Spleen (tissue), 11 donors: ENCODE measurements around the gene PKIB. TPM values are rescaled to one million over a fixed set of nuclear protein-coding genes. Genes with fewer than 3 reads are reported as not detected.
A peak's percentile ranks its signal among the peaks of the same experiment; 100 is the strongest.

ENCODE experiments used
- DNase-seq: peaks from one replicate; pipeline ENCODE4 v3.0.0-alpha.2; 2020
- H3K27ac ChIP-seq, 8 donors: fragments of 200-600 bp; sonication (generic) in 7 of 8; 1 replicate in 4 of 8; 2 replicates in 4 of 8; pipeline versions ENCODE4 v1.5.0 to v1.8.0; 2016 to 2021; ENCODE audit warnings: inconsistent platforms in 4 of 8, mild to moderate bottlenecking in 4 of 8, moderate library complexity in 1 of 8
- H3K27me3 ChIP-seq, 7 donors: fragments of 200-600 bp; sonication (generic) in 6 of 7; replicated peaks in 1 of 7; 1 replicate in 4 of 7; 2 replicates in 3 of 7; pipeline versions ENCODE4 v1.5.0 to v1.8.0; 2016 to 2021; ENCODE audit warnings: inconsistent platforms in 3 of 7, mild to moderate bottlenecking in 1 of 7
- H3K36me3 ChIP-seq, 6 donors: fragments of 200-600 bp; sonication (generic) in 5 of 6; 1 replicate in 4 of 6; 2 replicates in 2 of 6; pipeline versions ENCODE4 v1.5.0 to v1.8.0; 2016 to 2021; ENCODE audit warnings: inconsistent platforms in 2 of 6
- H3K4me1 ChIP-seq, 6 donors: fragments of 200-600 bp; sonication (generic) in 5 of 6; 1 replicate in 3 of 6; 2 replicates in 3 of 6; pipeline versions ENCODE4 v1.5.0 to v1.8.0; 2016 to 2021; ENCODE audit warnings: inconsistent platforms in 3 of 6
- H3K4me3 ChIP-seq, 8 donors: fragments of 200-600 bp; sonication (generic) in 7 of 8; 1 replicate in 4 of 8; 2 replicates in 4 of 8; pipeline versions ENCODE4 v1.5.0 to v1.8.0; 2016 to 2021; ENCODE audit warnings: inconsistent platforms in 4 of 8, mild to moderate bottlenecking in 4 of 8, moderate library complexity in 2 of 8
- H3K9me3 ChIP-seq, 8 donors: fragments of 200-600 bp; sonication (generic) in 7 of 8; 1 replicate in 4 of 8; 2 replicates in 4 of 8; pipeline versions ENCODE4 v1.5.0 to v1.8.0; 2016 to 2021; ENCODE audit warnings: inconsistent platforms in 4 of 8
- POLR2A ChIP-seq, 3 donors: fragments of 450-650 bp; IDR thresholded peaks; one replicate each; pipeline ENCODE4 v1.5.1; 2017; ENCODE audit warnings: antibody characterized with exemption in 3 of 3, mild to moderate bottlenecking in 1 of 3
- POLR2AphosphoS5 ChIP-seq, 3 donors: sonication (generic); formaldehyde crosslinking; IDR thresholded peaks; one replicate each; pipeline ENCODE4 v1.5.1; 2017; ENCODE audit warnings: antibody characterized with exemption in 3 of 3
- WGBS, 5 donors: extraction: QIAGEN DNeasy Blood & Tissue Kit in 3 of 5; methylation state at CpG; one replicate each; pipeline versions ENCODE4 v1.1.5 to v1.1.7; 2013 to 2018; 5-methylcytosine and 5-hydroxymethylcytosine counted together
- intact Hi-C: fragments of 100-400 bp; cut with DNase I; formaldehyde crosslinking; loops from one replicate; pipeline ENCODE4 v1.15.0; 2023; ENCODE audit warnings: low total_unique reads
- polyA plus RNA-seq, 3 donors: library from polyadenylated mRNA; stranded (reverse); fragments of 200-250 nt; gene quantifications; one replicate each; pipeline ENCODE4 v1.2.1, GENCODE V29; 2013
- total RNA-seq, 7 donors: library from RNA; depleted of rRNA in 3 of 7; stranded (reverse); fragments of >200 nt in 3 of 7; fragmentation: NEBNext Ultra II Directional in 4 of 7; extraction: Animal tissue kit (Norgen Biotek cat#: 25700) in 4 of 7; gene quantifications; one replicate each; pipeline versions ENCODE4 v1.1.0 to v1.2.1, GENCODE V29; 2016 to 2021
- TF ChIP-seq, protein P1 (sequence below), 11 experiments: fragments of 200-600 bp in 7 of 11; fragments of 450-650 bp in 4 of 11; sonication (generic) in 4 of 11; IDR thresholded peaks in 8 of 11; conservative IDR thresholded peaks in 3 of 11; 1 replicate in 7 of 11; 2 replicates in 4 of 11; pipeline versions ENCODE4 v1.4.0 to v1.8.0; 2016 to 2021; ENCODE audit warnings: antibody characterized with exemption in 11 of 11, inconsistent platforms in 4 of 11, mild to moderate bottlenecking in 1 of 11
- donor health status: healthy with polysubstance abuse.
- donor health status: DM: no; HTN: no; CAD: no; lungs with moderate emphysema.
- donor health status: DM: no; HTN: no; CAD: no.
- donor health status: Bipolar disorder and iron deficiency.
- donor health status: healthy.
- donor health status: DM: no; HTN: no; CAD: no.
- donor health status: DM: yes; HTN: yes; CAD: no.

PKIB gene
- total and polyA plus RNA-seq, 10 donors: 0.85 to 3.0 (median 1.4) TPM; not detected in 2

DNA sequence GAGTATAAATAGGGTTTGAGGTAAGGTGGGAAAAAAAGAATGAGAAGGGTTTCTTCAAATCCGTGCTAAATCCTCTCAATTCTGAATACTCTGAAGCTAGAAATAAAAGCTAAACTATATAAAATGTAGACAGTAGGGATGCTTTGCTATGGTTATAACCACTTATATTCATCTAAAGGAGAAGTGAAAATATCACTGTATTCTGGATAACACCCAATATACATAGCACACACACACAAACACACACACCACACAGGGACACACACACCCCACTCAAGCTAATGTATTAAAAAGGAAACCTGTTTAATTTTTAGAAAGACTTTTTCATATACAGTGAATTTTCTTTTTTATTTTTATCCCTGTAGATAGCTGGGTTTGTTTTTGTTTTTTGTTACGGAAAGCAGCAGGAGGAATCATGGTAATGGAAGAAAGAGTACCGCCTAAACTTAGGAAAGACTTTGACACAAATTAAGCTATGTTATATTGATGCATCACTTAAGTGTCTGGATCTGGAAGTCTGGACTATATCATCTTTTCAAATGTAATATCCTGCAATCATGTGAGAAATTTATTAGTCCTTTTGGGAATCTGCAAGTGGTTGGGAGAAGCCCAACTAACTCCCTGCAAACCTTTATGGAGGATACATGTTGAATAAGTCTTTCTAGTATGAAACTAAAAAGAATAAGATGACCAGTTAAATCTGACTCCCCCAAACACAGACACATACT is 100.9 kb downstream of the PKIB start:
- no peak overlapping the region for H3K27ac ChIP-seq
- H3K27me3 ChIP-seq: no peaks in the 10 kb centered on the region
- no peak for DNase-seq
- H3K4me3 ChIP-seq: no peak overlapping the region
- H3K4me1 ChIP-seq: peaks cover 0 to 15% (median 0%) of the 10 kb centered on the region in 6 donors
- 81 to 89% (median 87%) methylated on average over 3 of the region's 3 CpGs for WGBS, 5 donors
- intact Hi-C loops: no loop called here
- H3K36me3 ChIP-seq: no peaks in the 10 kb centered on the region
- TF ChIP-seq, protein P1, sequence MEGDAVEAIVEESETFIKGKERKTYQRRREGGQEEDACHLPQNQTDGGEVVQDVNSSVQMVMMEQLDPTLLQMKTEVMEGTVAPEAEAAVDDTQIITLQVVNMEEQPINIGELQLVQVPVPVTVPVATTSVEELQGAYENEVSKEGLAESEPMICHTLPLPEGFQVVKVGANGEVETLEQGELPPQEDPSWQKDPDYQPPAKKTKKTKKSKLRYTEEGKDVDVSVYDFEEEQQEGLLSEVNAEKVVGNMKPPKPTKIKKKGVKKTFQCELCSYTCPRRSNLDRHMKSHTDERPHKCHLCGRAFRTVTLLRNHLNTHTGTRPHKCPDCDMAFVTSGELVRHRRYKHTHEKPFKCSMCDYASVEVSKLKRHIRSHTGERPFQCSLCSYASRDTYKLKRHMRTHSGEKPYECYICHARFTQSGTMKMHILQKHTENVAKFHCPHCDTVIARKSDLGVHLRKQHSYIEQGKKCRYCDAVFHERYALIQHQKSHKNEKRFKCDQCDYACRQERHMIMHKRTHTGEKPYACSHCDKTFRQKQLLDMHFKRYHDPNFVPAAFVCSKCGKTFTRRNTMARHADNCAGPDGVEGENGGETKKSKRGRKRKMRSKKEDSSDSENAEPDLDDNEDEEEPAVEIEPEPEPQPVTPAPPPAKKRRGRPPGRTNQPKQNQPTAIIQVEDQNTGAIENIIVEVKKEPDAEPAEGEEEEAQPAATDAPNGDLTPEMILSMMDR (IDR thresholded peaks at IDR 0.05 in 8 of 11, conservative IDR thresholded peaks at IDR 0.05 in 3 of 11): no peak
- no peak for TF ChIP-seq POLR2AphosphoS5 (IDR thresholded peaks at IDR 0.05)
- TF ChIP-seq POLR2A (IDR thresholded peaks at IDR 0.05): no peak
- H3K9me3 ChIP-seq: no peaks in the 10 kb centered on the region

DNA sequence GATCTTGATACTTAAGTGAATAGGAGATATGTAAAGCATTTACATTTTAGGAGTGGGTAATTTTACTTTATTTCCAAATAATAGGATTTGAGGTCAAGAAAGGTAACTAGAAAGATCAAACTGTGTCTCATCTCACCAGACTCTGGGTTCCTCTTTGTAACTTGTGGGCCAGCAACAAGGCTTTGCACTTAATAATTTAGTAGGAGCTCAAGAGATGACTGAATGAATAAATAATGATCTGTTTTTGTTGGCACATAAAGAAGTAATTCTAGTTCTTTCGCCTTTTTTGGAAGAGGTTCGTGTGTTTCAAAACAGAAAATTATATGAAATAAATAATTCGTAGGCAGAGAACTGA is 101.9 kb downstream of the PKIB start:
- Histone ChIP-seq H3K36me3 (no peaks in the 10 kb centered on the region), H3K4me3 (no peak overlapping the region), H3K4me1 (peaks cover 0 to 15% (median 0%) of the 10 kb centered on the region in 6 donors), H3K9me3 (no peaks in the 10 kb centered on the region), H3K27ac (peak overlapping the region in 2 of 8 donors; percentile 44 to 61), H3K27me3 (no peaks in the 10 kb centered on the region)
- no peak for DNase-seq
- TF ChIP-seq POLR2AphosphoS5 (IDR thresholded peaks at IDR 0.05) (no peak), POLR2A (IDR thresholded peaks at IDR 0.05) (no peak)
- TF ChIP-seq, protein P1 (IDR thresholded peaks at IDR 0.05 in 8 of 11, conservative IDR thresholded peaks at IDR 0.05 in 3 of 11): no peak
- WGBS, 5 donors: 46 to 56% (median 52%) methylated on average over 3 of the region's 3 CpGs
- intact Hi-C loops: no loop called here

DNA sequence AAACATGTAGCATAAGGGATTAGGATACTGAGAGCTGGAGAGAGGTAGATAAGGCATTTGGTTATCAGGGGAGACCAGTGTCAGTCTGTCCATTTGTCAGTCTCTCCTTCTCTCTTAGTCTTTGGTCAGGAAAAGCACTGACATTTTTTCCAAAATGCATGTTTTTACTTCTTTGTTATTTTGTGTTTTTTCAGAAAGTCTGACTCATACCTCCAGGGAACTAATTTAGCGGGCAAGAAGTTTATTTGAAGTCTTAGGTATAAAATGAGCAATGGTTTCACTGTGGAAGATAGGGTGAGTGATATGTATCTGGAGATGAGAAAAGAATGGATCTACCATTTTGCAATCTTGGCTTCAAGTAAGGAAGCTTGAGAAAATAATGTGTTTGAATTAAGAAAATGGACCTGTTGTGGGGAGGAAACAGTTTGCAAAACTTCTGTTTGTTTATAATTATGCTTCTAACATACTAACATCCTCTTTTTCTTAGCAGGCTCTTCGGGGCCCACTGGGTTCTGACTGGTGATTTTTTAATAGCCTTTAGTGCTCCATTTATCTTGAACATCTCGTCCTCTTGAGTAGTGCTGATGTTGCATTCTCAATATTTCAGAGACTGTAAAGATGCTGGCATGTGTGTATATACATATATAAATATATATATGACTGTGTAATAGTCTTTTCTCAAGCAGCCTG is 102.4 kb downstream of the PKIB start:
- no peak for DNase-seq
- Histone ChIP-seq H3K4me3 (no peak overlapping the region), H3K9me3 (no peaks in the 10 kb centered on the region), H3K36me3 (no peaks in the 10 kb centered on the region), H3K27ac (peak overlapping the region in 4 of 8 donors; percentile 5 to 61 (median 26)), H3K27me3 (no peaks in the 10 kb centered on the region), H3K4me1 (peaks cover 0 to 15% (median 0%) of the 10 kb centered on the region in 6 donors)
- intact Hi-C loops: no loop called here
- 47 to 67% (median 55%) methylated on average over 3 of the region's 3 CpGs for WGBS, 5 donors
- TF ChIP-seq POLR2A (IDR thresholded peaks at IDR 0.05): no peak
- no peak for TF ChIP-seq POLR2AphosphoS5 (IDR thresholded peaks at IDR 0.05)
- TF ChIP-seq, protein P1 (IDR thresholded peaks at IDR 0.05 in 8 of 11, conservative IDR thresholded peaks at IDR 0.05 in 3 of 11): no peak

DNA sequence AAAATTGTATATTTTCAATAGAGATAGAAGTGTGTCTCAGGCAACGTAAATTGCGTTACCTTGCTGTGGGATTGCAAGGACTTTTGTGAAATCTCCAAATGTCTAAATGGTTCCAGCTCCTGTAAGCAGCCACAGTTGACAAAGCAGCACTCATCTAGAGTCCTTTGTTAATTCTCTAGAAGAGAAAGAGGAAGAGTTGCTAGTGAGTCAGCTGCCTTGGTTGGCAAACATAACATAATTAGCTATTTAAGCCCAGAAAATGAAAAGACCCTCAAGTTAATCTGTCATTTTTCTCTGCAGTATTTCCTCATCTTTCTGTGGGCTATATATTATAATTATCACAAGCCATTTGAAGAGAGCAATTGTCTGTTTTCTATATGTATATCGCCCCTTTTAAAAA is 102.9 kb downstream of the PKIB start:
- Histone ChIP-seq H3K9me3 (no peaks in the 10 kb centered on the region), H3K36me3 (no peaks in the 10 kb centered on the region), H3K4me3 (no peak overlapping the region), H3K4me1 (peaks cover 0 to 15% (median 0%) of the 10 kb centered on the region in 6 donors), H3K27ac (peak overlapping the region in 4 of 8 donors; percentile 8 to 61 (median 34)), H3K27me3 (no peaks in the 10 kb centered on the region)
- WGBS, 5 donors: 56 to 86% (median 66%) methylated on average over 3 of the region's 3 CpGs
- intact Hi-C loops: no loop called here
- DNase-seq: no peak
- TF ChIP-seq, protein P1 (IDR thresholded peaks at IDR 0.05 in 8 of 11, conservative IDR thresholded peaks at IDR 0.05 in 3 of 11): no peak
- no peak for TF ChIP-seq POLR2A (IDR thresholded peaks at IDR 0.05)
- no peak for TF ChIP-seq POLR2AphosphoS5 (IDR thresholded peaks at IDR 0.05)
